Cardiac fibroblast (primary cell): ENCODE measurements around the gene EBF4.

Experiments used
- DNase-seq, 2 donors: peaks; one replicate each; pipeline versions ENCODE4 v3.0.0 to v3.0.0-alpha.2; 2010; ENCODE audit warnings: low read depth in 2 of 2
- H3K4me3 ChIP-seq, 2 donors: replicated peaks in 1 of 2; 1 replicate in 1 of 2; 2 replicates in 1 of 2; pipeline ENCODE4 v1.5.1; 2011; ENCODE audit warnings: low read depth in 2 of 2, low read length in 2 of 2, mild to moderate bottlenecking in 2 of 2, moderate library complexity in 1 of 2
- TF ChIP-seq, protein P1 (sequence below): IDR thresholded peaks from one replicate; pipeline ENCODE4 v1.5.1; 2011; ENCODE audit warnings: low read depth, mild to moderate bottlenecking, low read length, inconsistent platforms

The EBF4 gene

GRCh38 chr20:2736441-2736840 is 43.9 kb downstream of the EBF4 start:
- DNase-seq = no peak
- H3K4me3 ChIP-seq = no peak overlapping the region
- TF ChIP-seq, protein P1, sequence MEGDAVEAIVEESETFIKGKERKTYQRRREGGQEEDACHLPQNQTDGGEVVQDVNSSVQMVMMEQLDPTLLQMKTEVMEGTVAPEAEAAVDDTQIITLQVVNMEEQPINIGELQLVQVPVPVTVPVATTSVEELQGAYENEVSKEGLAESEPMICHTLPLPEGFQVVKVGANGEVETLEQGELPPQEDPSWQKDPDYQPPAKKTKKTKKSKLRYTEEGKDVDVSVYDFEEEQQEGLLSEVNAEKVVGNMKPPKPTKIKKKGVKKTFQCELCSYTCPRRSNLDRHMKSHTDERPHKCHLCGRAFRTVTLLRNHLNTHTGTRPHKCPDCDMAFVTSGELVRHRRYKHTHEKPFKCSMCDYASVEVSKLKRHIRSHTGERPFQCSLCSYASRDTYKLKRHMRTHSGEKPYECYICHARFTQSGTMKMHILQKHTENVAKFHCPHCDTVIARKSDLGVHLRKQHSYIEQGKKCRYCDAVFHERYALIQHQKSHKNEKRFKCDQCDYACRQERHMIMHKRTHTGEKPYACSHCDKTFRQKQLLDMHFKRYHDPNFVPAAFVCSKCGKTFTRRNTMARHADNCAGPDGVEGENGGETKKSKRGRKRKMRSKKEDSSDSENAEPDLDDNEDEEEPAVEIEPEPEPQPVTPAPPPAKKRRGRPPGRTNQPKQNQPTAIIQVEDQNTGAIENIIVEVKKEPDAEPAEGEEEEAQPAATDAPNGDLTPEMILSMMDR = no peak

GRCh38 chr20:2738331-2739041 is 45.9 kb downstream of the EBF4 start:
- no peak overlapping the region for H3K4me3 ChIP-seq
- TF ChIP-seq, protein P1 = no peak
- no peak for DNase-seq

DNA sequence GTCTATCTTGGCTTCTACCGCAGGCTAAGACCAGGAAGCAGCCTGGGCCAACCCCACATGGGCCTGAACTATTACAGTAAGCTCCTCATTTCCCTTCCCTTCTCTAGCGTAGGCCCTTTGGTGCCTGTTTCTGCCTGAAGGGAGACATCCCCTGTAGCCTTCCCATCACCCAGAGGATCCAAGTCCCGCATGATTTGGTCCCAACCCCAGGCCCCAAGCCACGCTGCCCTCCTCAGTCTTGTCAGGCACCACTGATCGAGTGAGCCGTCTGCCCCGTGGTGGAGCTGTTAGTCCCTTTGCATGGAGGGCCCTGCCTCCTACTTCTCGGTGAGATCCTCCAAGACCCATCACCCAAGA is 46.4 kb downstream of the EBF4 start:
- TF ChIP-seq, protein P1 = no peak
- no peak for DNase-seq
- H3K4me3 ChIP-seq = no peak overlapping the region

DNA sequence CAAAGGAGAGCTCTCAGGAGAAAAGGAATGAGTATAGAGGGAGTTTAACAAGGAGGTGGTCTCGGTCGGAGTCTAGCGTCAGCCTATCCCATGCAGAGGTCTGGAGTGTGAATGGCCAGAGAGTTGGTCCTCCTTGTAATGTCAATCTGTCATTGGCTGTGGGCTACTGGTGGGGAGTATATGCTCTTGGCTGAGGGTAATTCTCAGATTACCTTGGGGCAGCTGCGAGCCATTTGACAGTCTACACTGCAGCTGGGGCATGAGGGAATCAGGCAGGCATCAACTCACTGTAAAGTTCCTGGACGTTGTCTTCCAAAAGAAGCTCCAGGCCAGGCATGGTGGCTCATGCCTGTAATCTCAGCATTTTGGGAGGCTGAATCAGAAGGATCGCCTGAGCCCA is 48.1 kb downstream of the EBF4 start:
- H3K4me3 ChIP-seq = no peak overlapping the region
- TF ChIP-seq, protein P1 = no peak
- DNase-seq = no peak

- TF ChIP-seq, protein P1 = no peak
- DNase-seq = no peak
- no peak overlapping the region for H3K4me3 ChIP-seq
Observed at GRCh38 chr20:2741463-2741862, 48.9 kb downstream of the EBF4 start.

GRCh38 chr20:2741881-2742280 is 49.3 kb downstream of the EBF4 start:
- TF ChIP-seq, protein P1 = no peak
- no peak overlapping the region for H3K4me3 ChIP-seq
- DNase-seq = no peak

DNA sequence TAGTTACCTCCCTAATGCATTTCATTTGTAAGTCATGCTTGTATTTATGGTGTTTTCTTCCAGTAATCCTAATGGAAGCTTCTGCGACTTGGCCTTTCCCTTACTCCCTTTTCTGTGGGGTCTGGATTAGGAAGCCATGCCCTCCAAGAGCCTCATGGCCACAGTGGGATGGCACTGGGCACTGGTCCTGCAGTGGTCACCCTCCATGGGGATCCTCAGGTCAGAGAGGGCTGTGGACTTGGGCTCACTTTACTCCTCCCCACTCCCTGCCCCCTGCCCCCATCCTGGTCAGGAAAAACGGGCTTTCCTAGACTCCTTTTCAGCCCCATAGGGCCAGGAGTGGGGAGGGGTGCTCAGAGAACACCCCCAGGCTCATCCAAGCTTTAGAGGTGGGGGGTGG is 49.9 kb downstream of the EBF4 start:
- TF ChIP-seq, protein P1 = no peak
- H3K4me3 ChIP-seq = no peak overlapping the region
- DNase-seq = no peak
